ENCODE data around the gene NUDT6.

DNA sequence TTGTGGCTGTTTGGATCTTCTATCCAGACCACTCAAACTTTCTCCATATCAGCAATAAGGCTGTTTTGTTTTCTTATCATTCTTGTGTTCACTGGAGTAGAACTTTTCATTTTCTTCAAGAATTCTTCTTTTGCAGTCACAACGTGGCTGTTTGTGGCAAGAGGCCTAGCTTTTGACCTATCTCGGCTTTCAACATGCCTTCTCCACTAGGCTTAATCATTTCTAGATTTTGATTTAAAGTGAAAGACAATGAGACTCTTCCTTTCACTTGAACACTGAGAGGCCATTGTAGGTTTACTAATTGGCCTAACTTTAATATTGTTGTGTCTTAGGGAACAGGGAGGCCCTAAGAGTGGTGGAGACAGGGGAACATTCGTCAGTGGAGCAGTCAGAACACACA is 76.6 kb downstream of the NUDT6 start:
- TF ChIP-seq, protein P1, sequence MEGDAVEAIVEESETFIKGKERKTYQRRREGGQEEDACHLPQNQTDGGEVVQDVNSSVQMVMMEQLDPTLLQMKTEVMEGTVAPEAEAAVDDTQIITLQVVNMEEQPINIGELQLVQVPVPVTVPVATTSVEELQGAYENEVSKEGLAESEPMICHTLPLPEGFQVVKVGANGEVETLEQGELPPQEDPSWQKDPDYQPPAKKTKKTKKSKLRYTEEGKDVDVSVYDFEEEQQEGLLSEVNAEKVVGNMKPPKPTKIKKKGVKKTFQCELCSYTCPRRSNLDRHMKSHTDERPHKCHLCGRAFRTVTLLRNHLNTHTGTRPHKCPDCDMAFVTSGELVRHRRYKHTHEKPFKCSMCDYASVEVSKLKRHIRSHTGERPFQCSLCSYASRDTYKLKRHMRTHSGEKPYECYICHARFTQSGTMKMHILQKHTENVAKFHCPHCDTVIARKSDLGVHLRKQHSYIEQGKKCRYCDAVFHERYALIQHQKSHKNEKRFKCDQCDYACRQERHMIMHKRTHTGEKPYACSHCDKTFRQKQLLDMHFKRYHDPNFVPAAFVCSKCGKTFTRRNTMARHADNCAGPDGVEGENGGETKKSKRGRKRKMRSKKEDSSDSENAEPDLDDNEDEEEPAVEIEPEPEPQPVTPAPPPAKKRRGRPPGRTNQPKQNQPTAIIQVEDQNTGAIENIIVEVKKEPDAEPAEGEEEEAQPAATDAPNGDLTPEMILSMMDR (IDR thresholded peaks at IDR 0.05), result no peak
- TF ChIP-seq POLR2A (IDR thresholded peaks at IDR 0.05), result no peak

All from thyroid gland (tissue), 4 donors.